ENCODE results near the gene C19orf81. TPM values are rescaled to one million over a fixed set of nuclear protein-coding genes. Genes with fewer than 3 reads are reported as not detected.

Gene C19orf81
- total and polyA plus RNA-seq, 2 experiments from 2014 or later = 1.6 TPM; not detected in 1

DNA sequence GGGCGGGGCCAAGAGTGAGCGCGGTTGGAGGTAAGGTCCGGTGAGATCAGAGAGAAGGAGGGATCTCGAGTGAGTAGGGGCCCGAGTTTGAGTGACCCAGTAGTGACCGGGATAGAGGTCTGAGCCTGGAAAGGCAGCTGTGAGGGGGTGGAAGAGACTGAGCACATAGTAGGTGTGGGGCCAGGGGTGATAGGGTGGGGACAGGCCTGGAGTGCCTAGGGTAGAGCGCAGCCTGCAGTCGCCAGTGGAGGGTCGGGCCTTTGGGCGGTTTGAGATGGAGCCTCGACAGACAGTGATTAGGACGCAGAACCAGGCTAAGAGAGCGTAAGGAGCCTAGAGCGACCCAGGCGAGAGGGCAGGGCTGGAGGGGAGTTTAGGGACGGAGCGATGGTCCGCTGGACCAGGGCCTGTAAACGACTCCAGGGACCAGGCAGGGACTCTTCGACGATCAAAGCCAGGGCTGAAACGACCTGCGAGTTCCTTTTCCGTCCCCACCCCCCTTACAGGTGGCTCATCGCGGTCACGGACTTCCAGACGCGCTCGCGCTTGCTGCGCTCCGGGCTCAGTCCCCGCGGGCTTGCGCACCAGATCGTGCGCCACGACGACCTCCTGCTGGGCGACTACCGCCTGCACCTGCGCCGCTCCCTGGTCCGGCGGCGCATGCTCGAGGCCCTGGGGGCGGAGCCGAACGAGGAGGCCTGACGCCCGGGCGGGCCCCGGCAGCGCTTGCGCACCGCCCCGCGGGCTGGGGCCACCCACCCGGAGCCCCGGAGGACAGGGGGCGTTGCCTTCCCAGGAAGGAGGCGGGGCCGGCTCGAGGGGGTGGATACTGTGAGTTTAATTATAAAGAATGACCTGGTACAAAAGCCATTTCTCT, 9.4 kb downstream of the C19orf81 start:
- 3 to 7% methylated on average over 35 to 45 of the region's 67 CpGs for WGBS, 2 experiments (ENCODE audit: low coverage in 1 of 2, low lambda C conversion rate in 2 of 2, missing lambda C conversion rate in 2 of 2)
- Histone ChIP-seq H3K4me3 (peak overlapping the region; percentile 65), H3K9me2 (ENCODE audit: insufficient read depth) (no peaks in the 10 kb centered on the region), H3F3A (ENCODE audit: insufficient read depth) (peaks cover 7% of the 10 kb centered on the region; the same call in 1 of the 2 replicates), H3K9ac (peak overlapping the region; percentile 32), H4K20me1 (ENCODE audit: insufficient read depth) (no peaks in the 10 kb centered on the region), H3K4me1 (ENCODE audit: insufficient read depth) (no peaks in the 10 kb centered on the region), H3K4me2 (ENCODE audit: unreplicated experiment) (peak overlapping the region; percentile 74), H2AFZ (peak overlapping the region; percentile 83), H3K27me3 (replicated peaks; ENCODE audit: insufficient read depth) (no peaks in the 10 kb centered on the region), H3K79me2 (ENCODE audit: insufficient read depth) (no peaks in the 10 kb centered on the region), H3K36me3 (ENCODE audit: low read depth) (no peaks in the 10 kb centered on the region), H3K27ac (peak overlapping the region; percentile 36), H3K9me3 (ENCODE audit: low read depth) (no peaks in the 10 kb centered on the region)
- peak; percentile 86 for DNase-seq
- TF ChIP-seq EZH2 (IDR thresholded peaks at IDR 0.05; ENCODE audit: insufficient read depth, poor library complexity, severe bottlenecking) (no peak), EZH2phosphoT487 (IDR thresholded peaks at IDR 0.05; ENCODE audit: insufficient read depth, low read depth) (no peak)
- in situ Hi-C loops (cut with MboI) = no loop called here

DNA sequence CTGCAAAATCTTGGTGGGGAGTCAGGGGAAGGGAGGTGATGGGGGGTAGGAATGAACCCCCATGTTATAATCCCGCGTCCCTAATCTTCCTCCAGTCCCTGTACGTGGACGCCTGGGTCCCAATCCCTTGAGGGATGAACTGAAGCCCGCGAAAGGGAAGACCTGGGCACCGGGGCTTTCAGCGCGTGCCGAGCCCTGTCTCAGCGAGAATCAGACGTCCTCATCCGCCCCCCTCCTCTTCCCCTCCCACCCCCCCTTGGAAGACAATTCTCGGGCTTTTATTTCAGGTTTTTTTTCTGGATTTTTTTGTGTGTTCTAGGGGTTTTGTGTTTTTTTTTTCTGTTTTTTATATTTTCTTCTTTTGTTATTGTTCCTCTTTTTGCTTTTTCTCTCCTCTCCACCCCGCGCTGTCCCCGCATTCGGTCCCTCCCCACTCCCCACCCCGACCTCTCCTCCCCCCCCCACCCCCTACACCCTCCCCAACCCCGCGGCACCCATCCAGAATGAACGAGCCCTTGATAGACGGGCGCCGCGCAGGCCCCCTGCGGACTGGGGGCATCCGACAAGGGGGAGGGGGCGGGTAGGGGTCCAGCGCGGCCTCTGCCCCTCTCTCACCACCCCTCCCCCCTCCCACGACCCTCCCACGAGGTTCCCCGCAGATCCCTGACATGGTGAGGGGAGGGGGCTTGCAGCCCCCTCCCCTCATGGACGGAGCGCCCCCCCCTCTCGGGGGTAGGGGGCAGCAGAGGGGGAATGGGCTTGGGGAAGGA, 10.3 kb downstream of the C19orf81 start:
- peaks cover 7% of the 10 kb centered on the region; the same call in 1 of the 2 replicates for H3F3A ChIP-seq (ENCODE audit: insufficient read depth)

DNA sequence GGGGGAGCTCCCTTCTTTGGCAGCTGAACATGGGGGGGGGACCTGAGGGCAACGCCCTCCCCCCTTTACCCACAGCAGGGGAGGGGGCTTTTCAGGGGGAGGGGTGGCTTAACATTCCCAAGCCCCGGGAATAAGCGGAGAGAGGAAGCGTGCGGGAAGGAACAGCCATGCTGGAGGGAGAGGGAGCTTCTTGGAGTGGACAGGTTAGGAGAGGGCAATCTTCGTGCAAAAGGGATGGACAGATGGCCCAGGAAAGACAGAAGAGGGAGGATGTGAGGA, 10.8 kb downstream of the C19orf81 start:
- Histone ChIP-seq H3K4me1 (ENCODE audit: insufficient read depth) (no peaks in the 10 kb centered on the region), H3F3A (ENCODE audit: insufficient read depth) (peaks cover 7% of the 10 kb centered on the region; the same call in 1 of the 2 replicates), H3K9me2 (ENCODE audit: insufficient read depth) (no peaks in the 10 kb centered on the region), H3K9me3 (ENCODE audit: low read depth) (no peaks in the 10 kb centered on the region), H3K79me2 (ENCODE audit: insufficient read depth) (no peaks in the 10 kb centered on the region), H3K36me3 (ENCODE audit: low read depth) (no peaks in the 10 kb centered on the region), H3K4me3 (no peak overlapping the region), H4K20me1 (ENCODE audit: insufficient read depth) (no peaks in the 10 kb centered on the region), H3K4me2 (ENCODE audit: unreplicated experiment) (no peak overlapping the region), H3K27ac (no peak overlapping the region), H3K9ac (no peak overlapping the region), H3K27me3 (replicated peaks; ENCODE audit: insufficient read depth) (peaks cover 9% of the 10 kb centered on the region), H2AFZ (no peak overlapping the region)
- no peak for TF ChIP-seq EZH2 (IDR thresholded peaks at IDR 0.05; ENCODE audit: insufficient read depth, poor library complexity, severe bottlenecking)
- no peak for TF ChIP-seq EZH2phosphoT487 (IDR thresholded peaks at IDR 0.05; ENCODE audit: insufficient read depth, low read depth)
- in situ Hi-C loops (cut with MboI) = no loop called here
- DNase-seq = no peak
- WGBS, 2 experiments (ENCODE audit: low coverage in 1 of 2, low lambda C conversion rate in 2 of 2, missing lambda C conversion rate in 2 of 2) = 8 to 18% methylated on average over 2 to 6 of the region's 6 CpGs

More for the DNA sequence above, 10.3 kb downstream of the C19orf81 start:
- Histone ChIP-seq H3K4me1 (ENCODE audit: insufficient read depth) (no peaks in the 10 kb centered on the region), H3K4me2 (ENCODE audit: unreplicated experiment) (peak overlapping the region; percentile 74), H3K9me3 (ENCODE audit: low read depth) (no peaks in the 10 kb centered on the region), H3K4me3 (peak overlapping the region; percentile 65), H3K36me3 (ENCODE audit: low read depth) (no peaks in the 10 kb centered on the region), H3K9ac (no peak overlapping the region), H3K27ac (no peak overlapping the region), H3K9me2 (ENCODE audit: insufficient read depth) (no peaks in the 10 kb centered on the region), H4K20me1 (ENCODE audit: insufficient read depth) (no peaks in the 10 kb centered on the region), H2AFZ (peak overlapping the region; percentile 83; the same call in 1 of the 2 replicates), H3K79me2 (ENCODE audit: insufficient read depth) (no peaks in the 10 kb centered on the region), H3K27me3 (replicated peaks; ENCODE audit: insufficient read depth) (peaks cover 4% of the 10 kb centered on the region; the same call in 1 of the 2 replicates)
- in situ Hi-C loops (cut with MboI) = no loop called here
- 1 to 4% methylated on average over 12 to 37 of the region's 37 CpGs for WGBS, 2 experiments (ENCODE audit: low coverage in 1 of 2, low lambda C conversion rate in 2 of 2, missing lambda C conversion rate in 2 of 2)
- TF ChIP-seq EZH2 (IDR thresholded peaks at IDR 0.05; ENCODE audit: insufficient read depth, poor library complexity, severe bottlenecking) (no peak), EZH2phosphoT487 (IDR thresholded peaks at IDR 0.05; ENCODE audit: insufficient read depth, low read depth) (no peak)
- DNase-seq = no peak

DNA sequence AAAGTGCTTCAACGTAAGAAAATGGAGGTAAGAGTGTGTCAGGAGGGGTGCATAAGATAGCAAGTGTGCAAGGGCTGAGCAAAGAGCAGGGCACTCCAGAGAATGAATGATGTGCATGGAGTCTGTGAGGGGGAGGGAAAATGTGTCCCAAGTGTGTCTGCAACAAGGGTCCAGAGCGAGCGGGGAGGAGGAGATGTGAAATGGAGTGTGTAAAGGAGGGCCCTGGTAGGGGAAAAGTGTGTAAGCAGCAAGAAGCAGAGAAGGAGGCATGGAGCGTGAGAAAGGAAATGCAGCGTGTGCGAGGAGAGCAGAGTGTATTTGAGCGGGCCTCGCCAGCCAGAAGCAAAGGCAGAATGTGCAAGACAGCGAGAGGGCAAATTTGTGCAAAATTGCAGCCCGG, 11.8 kb downstream of the C19orf81 start:
- Histone ChIP-seq H4K20me1 (ENCODE audit: insufficient read depth) (no peaks in the 10 kb centered on the region), H3K27ac (no peak overlapping the region), H3K9me2 (ENCODE audit: insufficient read depth) (no peaks in the 10 kb centered on the region), H3K4me2 (ENCODE audit: unreplicated experiment) (no peak overlapping the region), H3K9me3 (ENCODE audit: low read depth) (no peaks in the 10 kb centered on the region), H3K9ac (no peak overlapping the region), H3K4me1 (ENCODE audit: insufficient read depth) (no peaks in the 10 kb centered on the region), H3K36me3 (ENCODE audit: low read depth) (no peaks in the 10 kb centered on the region), H3K27me3 (replicated peaks; ENCODE audit: insufficient read depth) (peaks cover 16% of the 10 kb centered on the region), H3F3A (ENCODE audit: insufficient read depth) (peaks cover 7% of the 10 kb centered on the region; the same call in 1 of the 2 replicates), H2AFZ (no peak overlapping the region), H3K4me3 (no peak overlapping the region), H3K79me2 (ENCODE audit: insufficient read depth) (no peaks in the 10 kb centered on the region)
- WGBS, 2 experiments (ENCODE audit: low coverage in 1 of 2, low lambda C conversion rate in 2 of 2, missing lambda C conversion rate in 2 of 2) = 44 to 46% methylated on average over 10 of the region's 10 CpGs
- in situ Hi-C loops (cut with MboI) = no loop called here
- DNase-seq = no peak
- TF ChIP-seq EZH2 (IDR thresholded peaks at IDR 0.05; ENCODE audit: insufficient read depth, poor library complexity, severe bottlenecking) (no peak), EZH2phosphoT487 (IDR thresholded peaks at IDR 0.05; ENCODE audit: insufficient read depth, low read depth) (no peak)

All from GM23248 (cell line).